Trophoblast cell (in vitro differentiated cells and primary cell): Measurements from ENCODE around the gene FOXK2.

Experiments
- DNase-seq, 2 donors: peaks; one replicate each; pipeline ENCODE4 v3.0.0-alpha.2; 2016
- H2AFZ ChIP-seq: 2 replicates; pipeline ENCODE4 v1.6.1; 2013; ENCODE audit warnings: low read length, moderate library complexity, mild to moderate bottlenecking; ENCODE audit not compliant: insufficient read depth, poor library complexity
- H2AK5ac ChIP-seq: 2 replicates; pipeline ENCODE4 v1.6.1; 2013; ENCODE audit warnings: mild to moderate bottlenecking, low read length
- H2BK120ac ChIP-seq: 2 replicates; pipeline ENCODE4 v1.6.1; 2013; ENCODE audit warnings: low read length, mild to moderate bottlenecking, moderate library complexity; ENCODE audit not compliant: insufficient read depth, poor library complexity
- H2BK12ac ChIP-seq: 2 replicates; pipeline ENCODE4 v1.6.1; 2013; ENCODE audit warnings: mild to moderate bottlenecking, low read length, moderate library complexity
- H2BK5ac ChIP-seq: 2 replicates; pipeline ENCODE4 v1.6.1; 2013; ENCODE audit warnings: low read length, low read depth, moderate library complexity, mild to moderate bottlenecking; ENCODE audit not compliant: poor library complexity
- H3K14ac ChIP-seq: 2 replicates; pipeline ENCODE4 v1.6.1; 2013; ENCODE audit warnings: mild to moderate bottlenecking, low read length
- H3K18ac ChIP-seq: 2 replicates; pipeline ENCODE4 v1.6.1; 2013; ENCODE audit warnings: mild to moderate bottlenecking, low read length
- H3K23ac ChIP-seq: 2 replicates; pipeline ENCODE4 v1.6.1; 2013; ENCODE audit warnings: low read length
- H3K27ac ChIP-seq: 2 replicates; pipeline ENCODE4 v1.5.1; 2013; ENCODE audit warnings: low read depth, mild to moderate bottlenecking, inconsistent platforms, low read length, moderate library complexity
- H3K27me3 ChIP-seq: 2 replicates; pipeline ENCODE4 v1.6.1; 2013; ENCODE audit warnings: inconsistent platforms, mild to moderate bottlenecking, low read length, moderate library complexity; ENCODE audit not compliant: insufficient read depth
- H3K36me3 ChIP-seq, 2 experiments: 1 replicate in 1 of 2; 2 replicates in 1 of 2; pipeline ENCODE4 v1.6.1; 2013; ENCODE audit warnings: low read length in 2 of 2, mild to moderate bottlenecking in 2 of 2, moderate library complexity in 1 of 2; ENCODE audit not compliant: insufficient read depth in 2 of 2, control insufficient read depth in 1 of 2
- H3K4ac ChIP-seq: 2 replicates; pipeline ENCODE4 v1.6.1; 2013; ENCODE audit warnings: low read depth, mild to moderate bottlenecking, low read length, moderate library complexity
- H3K4me1 ChIP-seq, 2 experiments: 1 replicate in 1 of 2; 2 replicates in 1 of 2; pipeline ENCODE4 v1.6.1; 2013; ENCODE audit warnings: low read length in 2 of 2, mild to moderate bottlenecking in 2 of 2, moderate library complexity in 1 of 2; ENCODE audit not compliant: insufficient read depth in 2 of 2, control insufficient read depth in 1 of 2
- H3K4me2 ChIP-seq: 2 replicates; pipeline ENCODE4 v1.6.1; 2013; ENCODE audit warnings: inconsistent platforms, mild to moderate bottlenecking, low read length, moderate library complexity
- H3K4me3 ChIP-seq: 2 replicates; pipeline ENCODE4 v1.5.1; 2013; ENCODE audit warnings: mild to moderate bottlenecking, low read depth, low read length, inconsistent platforms
- H3K79me1 ChIP-seq: one replicate; pipeline ENCODE4 v1.6.1; 2013; ENCODE audit warnings: low read length
- H3K79me2 ChIP-seq: 2 replicates; pipeline ENCODE4 v1.6.1; 2013; ENCODE audit warnings: low read length, mild to moderate bottlenecking; ENCODE audit not compliant: control insufficient read depth, insufficient read depth, poor library complexity
- H3K9ac ChIP-seq: 2 replicates; pipeline ENCODE4 v1.6.1; 2013; ENCODE audit warnings: mild to moderate bottlenecking, low read length
- H3K9me3 ChIP-seq: 2 replicates; pipeline ENCODE4 v1.6.1; 2013; ENCODE audit warnings: low read depth, mild to moderate bottlenecking, control low read depth, inconsistent platforms, low read length; ENCODE audit not compliant: insufficient read depth
- H4K12ac ChIP-seq: 2 replicates; pipeline ENCODE4 v1.6.1; 2013; ENCODE audit warnings: low read depth, mild to moderate bottlenecking, low read length, moderate library complexity
- H4K8ac ChIP-seq: 2 replicates; pipeline ENCODE4 v1.6.1; 2013; ENCODE audit warnings: low read depth, mild to moderate bottlenecking, low read length, moderate library complexity
- H4K91ac ChIP-seq: one replicate; pipeline ENCODE4 v1.6.1; 2013; ENCODE audit warnings: low read depth, mild to moderate bottlenecking, low read length, moderate library complexity
- WGBS: extraction: QIAGEN DNeasy Blood & Tissue Kit; methylation state at CpG from one replicate; pipeline ENCODE4 v1.1.7; 2013; ENCODE audit warnings: missing lambda C conversion rate; ENCODE audit not compliant: insufficient read length, insufficient coverage; ENCODE audit errors: extremely low coverage; 5-methylcytosine and 5-hydroxymethylcytosine counted together

The FOXK2 gene

GRCh38 chr17:82492643-82493225, 26.8 kb upstream of the FOXK2 start:
- no peak overlapping the region for H3K18ac ChIP-seq
- no CpG with 5 or more reads among the region's 13 CpGs for WGBS
- H3K9me3 ChIP-seq = no peaks in the 10 kb centered on the region

DNA sequence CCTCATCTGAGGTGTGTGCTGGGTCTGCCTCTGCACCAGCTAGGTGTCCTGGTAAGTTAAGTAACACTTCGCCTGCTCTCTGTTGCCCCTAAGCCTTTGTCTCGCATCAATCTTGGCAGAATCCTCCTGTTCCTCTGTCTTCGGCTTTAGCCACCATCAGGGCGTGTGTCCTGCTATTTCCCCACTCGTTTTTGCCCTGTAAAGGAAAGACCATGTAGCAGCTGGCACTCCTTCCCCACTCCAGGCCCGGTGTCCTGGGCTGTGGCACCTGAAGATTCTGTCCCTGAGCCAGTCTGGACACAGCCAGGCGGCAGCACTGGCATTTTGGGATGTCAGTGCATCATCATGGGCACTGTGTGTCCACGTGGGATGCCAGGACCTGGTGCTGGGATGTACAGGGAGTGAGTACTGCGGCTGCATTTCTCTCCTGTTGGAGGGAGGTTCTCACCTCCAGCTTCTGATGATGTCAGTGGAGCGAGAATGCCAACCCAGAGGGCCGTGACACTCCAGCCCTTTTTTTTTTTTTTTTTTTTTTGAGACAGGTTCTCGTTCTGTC, 26.2 kb upstream of the FOXK2 start:
- Histone ChIP-seq H2AK5ac (no peak overlapping the region), H3K14ac (no peak overlapping the region), H4K12ac (no peak overlapping the region), H3K9me3 (no peaks in the 10 kb centered on the region), H3K4me1 (peaks cover 4 to 17% of the 10 kb centered on the region in 2 experiments), H3K9ac (no peak overlapping the region), H3K79me1 (peaks cover 4% of the 10 kb centered on the region), H3K4me3 (no peak overlapping the region), H4K8ac (no peak overlapping the region), H3K4me2 (no peak overlapping the region), H3K79me2 (peaks cover 2% of the 10 kb centered on the region), H2BK5ac (no peak overlapping the region), H3K23ac (no peak overlapping the region), H2BK12ac (no peak overlapping the region), H3K36me3 (peaks cover 2 to 5% of the 10 kb centered on the region in 2 experiments), H4K91ac (no peak overlapping the region), H2AFZ (no peak overlapping the region), H3K4ac (no peak overlapping the region), H3K27ac (no peak overlapping the region), H2BK120ac (no peak overlapping the region), H3K27me3 (no peaks in the 10 kb centered on the region), H3K18ac (no peak overlapping the region)
- no peak for DNase-seq
- WGBS = no CpG with 5 or more reads among the region's 12 CpGs

More at GRCh38 chr17:82492643-82493225, 26.8 kb upstream of the FOXK2 start:
- Histone ChIP-seq H3K23ac (no peak overlapping the region), H3K4me1 (peaks cover 4 to 15% of the 10 kb centered on the region in 2 experiments), H2BK120ac (no peak overlapping the region), H3K4me2 (no peak overlapping the region), H2AK5ac (no peak overlapping the region), H3K79me1 (peaks cover 4% of the 10 kb centered on the region), H3K27ac (no peak overlapping the region), H3K14ac (no peak overlapping the region), H4K12ac (no peak overlapping the region), H4K91ac (no peak overlapping the region), H2AFZ (no peak overlapping the region), H3K27me3 (no peaks in the 10 kb centered on the region), H2BK12ac (no peak overlapping the region), H3K4me3 (no peak overlapping the region), H3K9ac (no peak overlapping the region), H4K8ac (no peak overlapping the region), H3K79me2 (peaks cover 2% of the 10 kb centered on the region), H2BK5ac (no peak overlapping the region), H3K36me3 (peaks cover 5 to 8% of the 10 kb centered on the region in 2 experiments), H3K4ac (no peak overlapping the region)
- DNase-seq = no peak

DNA sequence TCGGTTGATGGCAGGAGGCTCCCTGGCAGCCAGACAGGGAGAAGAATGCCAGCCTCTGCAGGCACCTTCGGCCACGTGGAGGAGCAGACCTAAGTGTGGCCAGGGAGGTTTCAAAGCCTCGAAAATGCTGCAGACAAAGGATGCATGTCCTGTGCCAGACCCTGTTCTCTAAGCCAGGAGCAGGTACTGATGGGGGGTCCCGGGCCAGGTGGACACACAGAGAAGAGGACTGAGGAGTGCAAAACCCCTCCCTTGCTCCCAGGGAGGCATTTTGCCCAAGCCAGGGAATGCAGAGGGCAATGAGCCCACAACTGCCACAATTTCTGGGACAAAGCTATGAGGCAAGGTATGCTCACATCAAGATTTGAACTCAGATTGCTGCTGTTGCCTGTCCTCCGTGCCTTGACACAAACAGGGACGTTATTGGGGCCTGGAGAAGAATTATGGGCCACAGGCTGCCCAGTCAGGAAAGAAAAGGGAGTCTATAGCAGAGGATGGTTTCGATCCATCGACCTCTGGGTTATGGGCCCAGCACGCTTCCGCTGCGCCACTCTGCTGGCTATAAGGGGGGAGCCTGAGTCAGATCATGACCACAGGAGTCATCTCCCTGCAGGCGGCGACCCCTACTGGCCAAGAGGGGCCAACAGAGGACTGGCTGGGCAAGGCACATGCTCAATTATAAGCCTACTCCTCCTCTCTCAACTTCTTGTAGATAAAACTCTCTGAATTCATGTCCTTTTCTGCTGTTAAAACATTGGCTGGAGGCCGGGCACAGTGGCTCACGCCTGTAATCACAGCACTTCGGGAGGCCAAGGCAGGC, 25.1 kb upstream of the FOXK2 start:
- WGBS = no CpG with 5 or more reads among the region's 17 CpGs
- H3K36me3 ChIP-seq = no peaks in the 10 kb centered on the region
- H4K91ac ChIP-seq = no peak overlapping the region
- H3K79me2 ChIP-seq = peaks cover 2% of the 10 kb centered on the region
- H2BK5ac ChIP-seq = no peak overlapping the region
- H3K4me1 ChIP-seq = peaks cover 4 to 17% of the 10 kb centered on the region in 2 experiments
- peak; percentile 67 to 80 for DNase-seq
- H3K23ac ChIP-seq = no peak overlapping the region
- no peaks in the 10 kb centered on the region for H3K9me3 ChIP-seq
- H2BK120ac ChIP-seq = no peak overlapping the region
- H2BK12ac ChIP-seq = no peak overlapping the region
- peaks cover 4% of the 10 kb centered on the region for H3K79me1 ChIP-seq
- H2AK5ac ChIP-seq = no peak overlapping the region
- H3K4me3 ChIP-seq = no peak overlapping the region
- H2AFZ ChIP-seq = no peak overlapping the region
- peak overlapping the region; percentile 26 for H3K4me2 ChIP-seq
- no peak overlapping the region for H3K4ac ChIP-seq
- H3K9ac ChIP-seq = no peak overlapping the region
- no peak overlapping the region for H4K8ac ChIP-seq
- no peak overlapping the region for H3K27ac ChIP-seq
- H4K12ac ChIP-seq = peak overlapping the region; percentile 10
- no peak overlapping the region for H3K14ac ChIP-seq
- H3K18ac ChIP-seq = no peak overlapping the region
- H3K27me3 ChIP-seq = no peaks in the 10 kb centered on the region

- H4K8ac ChIP-seq = no peak overlapping the region
- H2AK5ac ChIP-seq = no peak overlapping the region
- no peaks in the 10 kb centered on the region for H3K36me3 ChIP-seq
- H3K4me2 ChIP-seq = no peak overlapping the region
- no peak overlapping the region for H4K91ac ChIP-seq
- H3K4ac ChIP-seq = no peak overlapping the region
- no peak overlapping the region for H3K14ac ChIP-seq
- H3K9me3 ChIP-seq = peaks cover 2% of the 10 kb centered on the region
- H3K4me3 ChIP-seq = no peak overlapping the region
- H4K12ac ChIP-seq = no peak overlapping the region
- WGBS = no CpG with 5 or more reads among the region's 12 CpGs
- H2BK120ac ChIP-seq = no peak overlapping the region
- H3K27me3 ChIP-seq = no peaks in the 10 kb centered on the region
- no peak overlapping the region for H2AFZ ChIP-seq
- H3K79me2 ChIP-seq = peaks cover 2% of the 10 kb centered on the region
- H3K23ac ChIP-seq = no peak overlapping the region
- H2BK12ac ChIP-seq = no peak overlapping the region
- H3K4me1 ChIP-seq = peaks cover 4 to 17% of the 10 kb centered on the region in 2 experiments
- peak; percentile 22 to 32 for DNase-seq
- H3K27ac ChIP-seq = no peak overlapping the region
- no peak overlapping the region for H3K18ac ChIP-seq
- H3K79me1 ChIP-seq = peaks cover 4% of the 10 kb centered on the region
- no peak overlapping the region for H2BK5ac ChIP-seq
- no peak overlapping the region for H3K9ac ChIP-seq
Observed at GRCh38 chr17:82495844-82496528, 23.5 kb upstream of the FOXK2 start.
